CD14-positive monocyte (primary cell): ENCODE results near the gene SRPK2. TPM values are rescaled to one million over a fixed set of nuclear protein-coding genes. Genes with fewer than 3 reads are reported as not detected.
A peak's percentile ranks its signal among the peaks of the same experiment; 100 is the strongest.

Experiments used
- DNase-seq, 3 donors: peaks; one replicate each; pipeline ENCODE4 v3.0.0-alpha.2; 2011 to 2022
- H2AFZ ChIP-seq: 2 replicates; pipeline ENCODE4 v1.6.0; 2012; ENCODE audit warnings: mild to moderate bottlenecking, low read depth, low read length, inconsistent platforms; ENCODE audit not compliant: insufficient read depth, poor library complexity, severe bottlenecking
- H3K27ac ChIP-seq, 2 donors: 1 replicate in 1 of 2; 2 replicates in 1 of 2; pipeline ENCODE4 v1.5.1; 2012 to 2013; ENCODE audit warnings: low read length in 2 of 2, control low read depth in 1 of 2, inconsistent platforms in 1 of 2, low read depth in 1 of 2, mild to moderate bottlenecking in 1 of 2
- H3K27me3 ChIP-seq, 2 donors: one replicate each; pipeline versions ENCODE4 v1.6.0 to v1.6.1; 2011 to 2013; ENCODE audit warnings: low read length in 2 of 2; ENCODE audit not compliant: control insufficient read depth in 2 of 2, insufficient read depth in 2 of 2
- H3K36me3 ChIP-seq, 2 donors: replicated peaks in 1 of 2; 1 replicate in 1 of 2; 2 replicates in 1 of 2; pipeline versions ENCODE4 v1.5.1 to v1.6.1; 2012 to 2013; ENCODE audit warnings: low read length in 2 of 2, control low read depth in 1 of 2, inconsistent platforms in 1 of 2, mild to moderate bottlenecking in 1 of 2; ENCODE audit not compliant: insufficient read depth in 2 of 2, control insufficient read depth in 1 of 2
- H3K4me1 ChIP-seq, 2 donors: 1 replicate in 1 of 2; 2 replicates in 1 of 2; pipeline versions ENCODE4 v1.5.1 to v1.6.1; 2012 to 2013; ENCODE audit warnings: low read length in 2 of 2, control low read depth in 1 of 2, inconsistent platforms in 1 of 2, mild to moderate bottlenecking in 1 of 2, moderate library complexity in 1 of 2; ENCODE audit not compliant: insufficient read depth in 2 of 2, control insufficient read depth in 1 of 2
- H3K4me2 ChIP-seq: replicated peaks from 2 replicates; pipeline ENCODE3; 2012; ENCODE audit warnings: low read length, moderate library complexity, mild to moderate bottlenecking; ENCODE audit not compliant: poor library complexity, severe bottlenecking; ENCODE audit errors: extremely low read depth
- H3K4me3 ChIP-seq, 3 experiments: fragments of 200-600 bp in 1 of 3; sonication (generic) in 1 of 3; replicated peaks in 1 of 3; 1 replicate in 2 of 3; 2 replicates in 1 of 3; pipeline ENCODE4 v1.5.1; 2011 to 2013; ENCODE audit warnings: low read length in 3 of 3, mild to moderate bottlenecking in 3 of 3, control low read depth in 2 of 3, low read depth in 2 of 3, inconsistent platforms in 1 of 3, moderate library complexity in 1 of 3
- H3K79me2 ChIP-seq: 2 replicates; pipeline ENCODE4 v1.6.0; 2012; ENCODE audit warnings: mild to moderate bottlenecking, control low read depth, inconsistent platforms, low read length, moderate library complexity; ENCODE audit not compliant: insufficient read depth
- H3K9ac ChIP-seq: 2 replicates; pipeline ENCODE4 v1.6.0; 2017; ENCODE audit warnings: low read length, mild to moderate bottlenecking; ENCODE audit not compliant: insufficient read depth, poor library complexity, severe bottlenecking
- H3K9me3 ChIP-seq, 2 donors: replicated peaks in 1 of 2; 1 replicate in 1 of 2; 2 replicates in 1 of 2; pipeline versions ENCODE4 v1.5.1 to v1.6.1; 2012 to 2013; ENCODE audit warnings: low read length in 2 of 2, control low read depth in 1 of 2; ENCODE audit not compliant: control insufficient read depth in 1 of 2, insufficient read depth in 1 of 2
- H4K20me1 ChIP-seq: 2 replicates; pipeline ENCODE4 v1.6.0; 2012; ENCODE audit warnings: mild to moderate bottlenecking, low read length, control low read depth, moderate library complexity; ENCODE audit not compliant: insufficient read depth
- H3K27ac Mint-ChIP-seq, 7 donors: one replicate each; pipeline ENCODE4 v1.8.0; 2020; ENCODE audit warnings: mild to moderate bottlenecking in 7 of 7, mixed read lengths in 7 of 7, moderate library complexity in 6 of 7, inconsistent platforms in 2 of 7
- H3K27me3 Mint-ChIP-seq, 3 donors: one replicate each; pipeline ENCODE4 v1.8.0; 2021 to 2022; ENCODE audit warnings: low read depth in 3 of 3, mild to moderate bottlenecking in 3 of 3, mixed read lengths in 3 of 3, moderate library complexity in 3 of 3, inconsistent platforms in 1 of 3
- H3K36me3 Mint-ChIP-seq, 2 donors: one replicate each; pipeline ENCODE4 v1.8.0; 2020; ENCODE audit warnings: mixed read lengths in 2 of 2, inconsistent platforms in 1 of 2, mild to moderate bottlenecking in 1 of 2
- H3K4me1 Mint-ChIP-seq: one replicate; pipeline ENCODE4 v1.8.0; 2020; ENCODE audit warnings: mild to moderate bottlenecking, mixed read lengths
- H3K4me3 Mint-ChIP-seq, 2 donors: one replicate each; pipeline ENCODE4 v1.8.0; 2020; ENCODE audit warnings: mild to moderate bottlenecking in 2 of 2, mixed read lengths in 2 of 2, moderate library complexity in 1 of 2
- H3K9me3 Mint-ChIP-seq, 7 donors: one replicate each; pipeline ENCODE4 v1.8.0; 2020 to 2022; ENCODE audit warnings: mixed read lengths in 7 of 7, mild to moderate bottlenecking in 6 of 7, moderate library complexity in 6 of 7, inconsistent platforms in 2 of 7
- CTCF ChIP-seq: fragments of 200-600 bp; IDR thresholded peaks from one replicate; pipeline ENCODE4 v1.8.0; 2022; ENCODE audit warnings: antibody characterized with exemption, mild to moderate bottlenecking
- WGBS: methylation state at CpG from one replicate; pipeline ENCODE4 v1.1.5; 2013; ENCODE audit warnings: missing lambda C conversion rate; ENCODE audit not compliant: insufficient coverage; 5-methylcytosine and 5-hydroxymethylcytosine counted together
- intact Hi-C, 2 donors: fragments of 100-400 bp; cut with micrococcal nuclease; formaldehyde crosslinking; loops; one replicate each; pipeline versions ENCODE4 v1.15.0 to v1.15.1; 2023
- polyA plus RNA-seq, 3 donors: library from polyadenylated mRNA; depleted of rRNA in 1 of 3; unstranded in 2 of 3; stranded (reverse) in 1 of 3; fragments of 300-500 nt in 2 of 3; fragments of >200 nt in 1 of 3; fragmentation: Illumina TruSeq in 2 of 3; gene quantifications; 1 replicate in 2 of 3; 2 replicates in 1 of 3; pipeline ENCODE4 v1.2.3, GENCODE V29; 2012 to 2021

Gene SRPK2
- polyA plus RNA-seq, 3 donors, result 12.6 to 37.7 (median 30.0) TPM

- Histone ChIP-seq H3K79me2 (peaks cover 83% of the 10 kb centered on the region), H4K20me1 (peaks cover 89% of the 10 kb centered on the region), H3K27ac (no peak overlapping the region), H3K9ac (no peak overlapping the region), H3K9me3 (peaks cover 0 to 2% of the 10 kb centered on the region in 2 donors), H3K36me3 (no peaks in the 10 kb centered on the region), H3K4me1 (peaks cover 2 to 3% of the 10 kb centered on the region in 2 donors), H3K4me3 (no peak overlapping the region), H2AFZ (no peak overlapping the region), H3K27me3 (no peaks in the 10 kb centered on the region), H3K4me2 (peak overlapping the region; percentile 21)
- DNase-seq, result no peak
- Mint-ChIP-seq H3K36me3 (peaks cover 5 to 10% of the 10 kb centered on the region in 2 donors), H3K4me1 (peaks cover 16% of the 10 kb centered on the region), H3K9me3 (peaks cover 0 to 2% (median 0%) of the 10 kb centered on the region in 7 donors), H3K27ac (no peak overlapping the region), H3K27me3 (no peaks in the 10 kb centered on the region), H3K4me3 (peak overlapping the region; percentile 49 to 71)
- intact Hi-C loops, result no loop called here
- TF ChIP-seq CTCF, result no peak
- 71% methylated on average over 7 of the region's 10 CpGs for WGBS
These were observed 69.1 kb downstream of the SRPK2 start for GRCh38 chr7:105319578-105319977.

GRCh38 chr7:105316578-105317344, 72.0 kb downstream of the SRPK2 start:
- Histone ChIP-seq H3K36me3 (no peaks in the 10 kb centered on the region), H3K4me1 (no peaks in the 10 kb centered on the region), H3K4me3 (no peak overlapping the region), H3K79me2 (peaks cover 69% of the 10 kb centered on the region), H3K9me3 (no peaks in the 10 kb centered on the region), H4K20me1 (peaks cover 92% of the 10 kb centered on the region), H3K27me3 (no peaks in the 10 kb centered on the region), H3K27ac (no peak overlapping the region), H3K4me2 (no peak overlapping the region), H2AFZ (no peak overlapping the region), H3K9ac (no peak overlapping the region)
- no peaks in the 10 kb centered on the region for H3K9me3 Mint-ChIP-seq
- H3K27me3 Mint-ChIP-seq, result no peaks in the 10 kb centered on the region
- WGBS, result no CpG with 5 or more reads among the region's 2 CpGs
- DNase-seq, result no peak
- H3K4me3 Mint-ChIP-seq, result no peak overlapping the region
- peaks cover 0 to 4% of the 10 kb centered on the region in 2 donors for H3K36me3 Mint-ChIP-seq
- no peak for TF ChIP-seq CTCF
- intact Hi-C loops, result no loop called here
- H3K4me1 Mint-ChIP-seq, result peaks cover 8% of the 10 kb centered on the region
- H3K27ac Mint-ChIP-seq, result peak overlapping the region in 1 of 7 donors; percentile 25
